ENCODE measurements around the gene CDH23. TPM values are rescaled to one million over a fixed set of nuclear protein-coding genes. Genes with fewer than 3 reads are reported as not detected.

Gene CDH23
- total and polyA plus RNA-seq, 2 donors (not counting 1 experiment from before 2014, with no cell fraction given), result 0.37 to 0.89 TPM

GRCh38 chr10:71746344-71747037, 349.8 kb downstream of the CDH23 start:
- H3K27ac ChIP-seq (ENCODE audit: low read length in 2 of 2), result peak overlapping the region; percentile 72 to 84
- CTCF ChIA-PET, result interaction anchor here (0.6 to 3.6 kb wide), 10 partner anchors 9 to 150 kb away, joined by 3 to 26 read pairs (median 4); partner anchors contain the start of gene VSIR
- peak overlapping the region; percentile 74 for H3K4me2 ChIP-seq (replicated peaks; ENCODE audit: low read depth, low read length, poor library complexity, severe bottlenecking)
- no peaks in the 10 kb centered on the region for H3K27me3 Mint-ChIP-seq
- no peak for DNase-seq
- no peaks in the 10 kb centered on the region for H3K27me3 ChIP-seq (replicated peaks in 1 of 4; ENCODE audit: control extremely low read depth in 1 of 4, control insufficient read depth in 3 of 4, insufficient read depth in 4 of 4, low read length in 3 of 4)
- WGBS (ENCODE audit: insufficient coverage), result 70% methylated on average over 12 of the region's 13 CpGs
- H3K4me3 Mint-ChIP-seq, result peak overlapping the region; percentile 59
- TF ChIP-seq EZH2 (IDR thresholded peaks at IDR 0.05; ENCODE audit: borderline replicate concordance, insufficient read depth, low read depth, low read length, poor library complexity, severe bottlenecking) (no peak), CTCF (IDR thresholded peaks at IDR 0.05) (no peak)
- no peaks in the 10 kb centered on the region for H3K79me2 ChIP-seq (ENCODE audit: control insufficient read depth, insufficient read depth, low read length)
- POLR2A ChIA-PET, result interaction anchor here (0.6 to 1.4 kb wide), 3 partner anchors 8 to 348 kb away, joined by 3 to 4 read pairs (median 3); no protein-coding TSS in a partner anchor
- H4K20me1 ChIP-seq (ENCODE audit: control insufficient read depth, insufficient read depth, low read length, poor library complexity, severe bottlenecking), result no peaks in the 10 kb centered on the region
- H3K9me3 Mint-ChIP-seq (ENCODE audit: insufficient read depth), result no peaks in the 10 kb centered on the region
- H3K4me3 ChIP-seq (ENCODE audit: control extremely low read depth in 1 of 5, extremely low read depth in 1 of 5, insufficient read depth in 1 of 5, low read depth in 2 of 5, low read length in 4 of 5), result no peak overlapping the region
- intact Hi-C loops (cut with micrococcal nuclease), result no loop called here
- peaks cover 0 to 12% of the 10 kb centered on the region in 2 experiments for H3K36me3 ChIP-seq (replicated peaks in 1 of 2; ENCODE audit: control extremely low read depth in 1 of 2, control insufficient read depth in 1 of 2, extremely low read depth in 1 of 2, insufficient read depth in 2 of 2, low read length in 1 of 2)
- H3K9me3 ChIP-seq (ENCODE audit: control extremely low read depth in 1 of 3, control insufficient read depth in 2 of 3, insufficient read depth in 1 of 3, low read length in 2 of 3), result peaks cover 0 to 10% (median 0%) of the 10 kb centered on the region in 3 donors
- H2AFZ ChIP-seq (ENCODE audit: insufficient read depth, low read depth, low read length, poor library complexity, severe bottlenecking), result no peak overlapping the region
- peak overlapping the region; percentile 40 for H3K9ac ChIP-seq (ENCODE audit: low read length)
- H3K4me1 Mint-ChIP-seq, result peaks cover 80% of the 10 kb centered on the region
- no peak for ATAC-seq (ENCODE audit: low read depth)
- H3K4me1 ChIP-seq (ENCODE audit: control insufficient read depth in 2 of 2, insufficient read depth in 2 of 2, low read length in 2 of 2), result peaks cover 64 to 89% of the 10 kb centered on the region in 2 donors
- H3K27ac Mint-ChIP-seq, result peak overlapping the region; percentile 100

- Mint-ChIP-seq H3K4me3 (peak overlapping the region; percentile 59), H3K27me3 (no peaks in the 10 kb centered on the region), H3K27ac (peak overlapping the region; percentile 100), H3K4me1 (peaks cover 81% of the 10 kb centered on the region), H3K9me3 (ENCODE audit: insufficient read depth) (no peaks in the 10 kb centered on the region)
- Histone ChIP-seq H3K27me3 (replicated peaks in 1 of 4; ENCODE audit: control extremely low read depth in 1 of 4, control insufficient read depth in 3 of 4, insufficient read depth in 4 of 4, low read length in 3 of 4) (no peaks in the 10 kb centered on the region), H3K4me2 (replicated peaks; ENCODE audit: low read depth, low read length, poor library complexity, severe bottlenecking) (peak overlapping the region; percentile 74), H3K79me2 (ENCODE audit: control insufficient read depth, insufficient read depth, low read length) (no peaks in the 10 kb centered on the region), H3K9me3 (ENCODE audit: control extremely low read depth in 1 of 3, control insufficient read depth in 2 of 3, insufficient read depth in 1 of 3, low read length in 2 of 3) (peaks cover 0 to 10% (median 0%) of the 10 kb centered on the region in 3 donors), H3K4me1 (ENCODE audit: control insufficient read depth in 2 of 2, insufficient read depth in 2 of 2, low read length in 2 of 2) (peaks cover 70 to 89% of the 10 kb centered on the region in 2 donors), H3K9ac (ENCODE audit: low read length) (peak overlapping the region; percentile 40), H4K20me1 (ENCODE audit: control insufficient read depth, insufficient read depth, low read length, poor library complexity, severe bottlenecking) (no peaks in the 10 kb centered on the region), H3K27ac (ENCODE audit: low read length in 2 of 2) (peak overlapping the region; percentile 72 to 84), H2AFZ (ENCODE audit: insufficient read depth, low read depth, low read length, poor library complexity, severe bottlenecking) (no peak overlapping the region), H3K36me3 (replicated peaks in 1 of 2; ENCODE audit: control extremely low read depth in 1 of 2, control insufficient read depth in 1 of 2, extremely low read depth in 1 of 2, insufficient read depth in 2 of 2, low read length in 1 of 2) (peaks cover 0 to 12% of the 10 kb centered on the region in 2 experiments), H3K4me3 (ENCODE audit: control extremely low read depth in 1 of 5, extremely low read depth in 1 of 5, insufficient read depth in 1 of 5, low read depth in 2 of 5, low read length in 4 of 5) (no peak overlapping the region)
- CTCF ChIA-PET, result interaction anchor here (0.6 to 3.6 kb wide), 6 partner anchors 10 to 149 kb away, joined by 3 to 26 read pairs (median 6); partner anchors contain the start of gene VSIR
- intact Hi-C loops (cut with micrococcal nuclease), result no loop called here
- 72% methylated on average over 2 of the region's 2 CpGs for WGBS (ENCODE audit: insufficient coverage)
- POLR2A ChIA-PET, result interaction anchor here (0.6 to 2.4 kb wide), 6 partner anchors 8 to 348 kb away, joined by 3 to 8 read pairs (median 4); partner anchors contain the start of gene VSIR
- ATAC-seq (ENCODE audit: low read depth), result no peak
- DNase-seq, result no peak
- TF ChIP-seq CTCF (IDR thresholded peaks at IDR 0.05), result no peak
- TF ChIP-seq EZH2 (IDR thresholded peaks at IDR 0.05; ENCODE audit: borderline replicate concordance, insufficient read depth, low read depth, low read length, poor library complexity, severe bottlenecking), result no peak
Measured at GRCh38 chr10:71747039-71747531, 350.4 kb downstream of the CDH23 start.
